Naive thymus-derived CD4-positive, alpha-beta T cell (primary cell): Measurements from ENCODE around the gene UFC1. TPM values are rescaled to one million over a fixed set of nuclear protein-coding genes. Genes with fewer than 3 reads are reported as not detected.

Source experiments
- ATAC-seq: fragments of 150-1000 bp; cut with Tn5 transposase; 2 replicates; pipeline ENCODE4 v1.10.0; 2021; ENCODE audit warnings: mild to moderate bottlenecking, moderate library complexity
- CTCF ChIA-PET: fragments of 350-600 bp; sonication (Branson Sonifier 250); formaldehyde crosslinking; loops from one replicate; lab custom pipeline; 2021; ENCODE audit warnings: antibody characterized with exemption; lab: Charles Lee
- POLR2A ChIA-PET: fragments of 350-600 bp; sonication (Branson Sonifier 250); formaldehyde crosslinking; loops from one replicate; lab custom pipeline; 2021; ENCODE audit warnings: antibody characterized with exemption, inconsistent platforms; lab: Charles Lee
- DNase-seq, 9 donors: peaks; one replicate each; pipeline versions ENCODE4 v3.0.0 to v3.0.0-alpha.2; 2020 to 2022; ENCODE audit warnings: mixed read lengths in 1 of 9
- H3K27ac ChIP-seq: one replicate; pipeline ENCODE4 v1.7.0; 2013; ENCODE audit warnings: mild to moderate bottlenecking, low read depth, low read length, moderate library complexity
- H3K27me3 ChIP-seq, 2 donors: one replicate each; pipeline ENCODE4 v1.7.0; 2013; ENCODE audit warnings: low read length in 2 of 2, mild to moderate bottlenecking in 2 of 2, moderate library complexity in 2 of 2; ENCODE audit not compliant: control insufficient read depth in 2 of 2, insufficient read depth in 2 of 2
- H3K36me3 ChIP-seq, 3 experiments: 1 replicate in 2 of 3; 2 replicates in 1 of 3; pipeline ENCODE4 v1.7.0; 2013; ENCODE audit warnings: low read length in 3 of 3, mild to moderate bottlenecking in 3 of 3, moderate library complexity in 1 of 3; ENCODE audit not compliant: insufficient read depth in 3 of 3, control insufficient read depth in 2 of 3
- H3K4me1 ChIP-seq, 2 donors: one replicate each; pipeline ENCODE4 v1.7.0; 2013; ENCODE audit warnings: low read length in 2 of 2, mild to moderate bottlenecking in 2 of 2, moderate library complexity in 1 of 2; ENCODE audit not compliant: control insufficient read depth in 2 of 2, insufficient read depth in 2 of 2
- H3K4me3 ChIP-seq: 2 replicates; pipeline ENCODE4 v1.7.0; 2013; ENCODE audit warnings: mild to moderate bottlenecking, low read length
- H3K9me3 ChIP-seq, 3 experiments: 1 replicate in 2 of 3; 2 replicates in 1 of 3; pipeline ENCODE4 v1.7.0; 2013; ENCODE audit warnings: low read length in 3 of 3; ENCODE audit not compliant: control insufficient read depth in 2 of 3
- H3K27ac Mint-ChIP-seq, 9 donors: one replicate each; pipeline ENCODE4 v1.8.0; 2020 to 2022; ENCODE audit warnings: mixed read lengths in 9 of 9, mild to moderate bottlenecking in 8 of 9, moderate library complexity in 5 of 9, inconsistent platforms in 2 of 9
- H3K27me3 Mint-ChIP-seq, 5 donors: one replicate each; pipeline ENCODE4 v1.8.0; 2021 to 2022; ENCODE audit warnings: mixed read lengths in 5 of 5, mild to moderate bottlenecking in 1 of 5
- H3K36me3 Mint-ChIP-seq, 5 donors: one replicate each; pipeline ENCODE4 v1.8.0; 2020 to 2022; ENCODE audit warnings: mixed read lengths in 5 of 5, mild to moderate bottlenecking in 3 of 5, inconsistent platforms in 1 of 5
- H3K4me1 Mint-ChIP-seq, 7 donors: one replicate each; pipeline ENCODE4 v1.8.0; 2020 to 2022; ENCODE audit warnings: mixed read lengths in 7 of 7, mild to moderate bottlenecking in 3 of 7, inconsistent platforms in 1 of 7
- H3K4me3 Mint-ChIP-seq, 10 donors: one replicate each; pipeline ENCODE4 v1.8.0; 2020 to 2022; ENCODE audit warnings: mild to moderate bottlenecking in 10 of 10, mixed read lengths in 10 of 10, moderate library complexity in 6 of 10, inconsistent platforms in 2 of 10
- H3K9me3 Mint-ChIP-seq, 11 donors: one replicate each; pipeline ENCODE4 v1.8.0; 2020 to 2022; ENCODE audit warnings: mixed read lengths in 11 of 11, mild to moderate bottlenecking in 4 of 11, inconsistent platforms in 1 of 11, moderate library complexity in 1 of 11
- intact Hi-C, 2 donors: fragments of 100-400 bp; cut with micrococcal nuclease; formaldehyde crosslinking; loops; one replicate each; pipeline ENCODE4 v1.15.1; 2023
- polyA plus RNA-seq, 2 donors: library from polyadenylated mRNA; unstranded; fragments of 300-500 nt; fragmentation: Illumina TruSeq; gene quantifications; one replicate each; pipeline ENCODE4 v1.2.3, GENCODE V29; 2021
- total RNA-seq, 6 experiments: library from RNA in 5 of 6; stranded (reverse) in 5 of 6; gene quantifications; 1 replicate in 5 of 6; 2 replicates in 1 of 6; pipeline ENCODE4 v1.2.3 and lab custom pipeline; 2021 to 2026

The UFC1 gene
- total and polyA plus RNA-seq, 7 experiments from 2014 or later, result 83.7 to 132 (median 106) TPM

- no peaks in the 10 kb centered on the region for H3K27me3 Mint-ChIP-seq
- intact Hi-C loops, result no loop called here
- Histone ChIP-seq H3K9me3 (no peaks in the 10 kb centered on the region), H3K36me3 (peaks cover 0 to 72% (median 31%) of the 10 kb centered on the region in 3 experiments), H3K4me1 (peaks cover 16 to 17% of the 10 kb centered on the region in 2 donors), H3K27ac (no peak overlapping the region), H3K27me3 (no peaks in the 10 kb centered on the region), H3K4me3 (no peak overlapping the region)
- peaks cover 36 to 70% (median 56%) of the 10 kb centered on the region in 7 donors for H3K4me1 Mint-ChIP-seq
- CTCF ChIA-PET, result interaction anchor here (0.6 to 1.3 kb wide), 2 partner anchors 54 to 110 kb away, joined by 3 read pairs; no protein-coding TSS in a partner anchor
- H3K4me3 Mint-ChIP-seq, result peak overlapping the region in 3 of 10 donors; percentile 7 to 53 (median 48)
- no peak for DNase-seq
- H3K27ac Mint-ChIP-seq, result peak overlapping the region in 5 of 9 donors; percentile 26 to 72 (median 62)
- POLR2A ChIA-PET, result interaction anchor here (0.7 to 1.4 kb wide), 4 partner anchors 11 to 209 kb away, joined by 3 to 5 read pairs (median 4); partner anchors contain the start of gene UFC1
- H3K36me3 Mint-ChIP-seq, result peaks cover 13 to 44% (median 20%) of the 10 kb centered on the region in 5 donors
- ATAC-seq, result no peak
- no peaks in the 10 kb centered on the region for H3K9me3 Mint-ChIP-seq
Observed at GRCh38 chr1:161172776-161173376, 19.1 kb downstream of the UFC1 start.

DNA sequence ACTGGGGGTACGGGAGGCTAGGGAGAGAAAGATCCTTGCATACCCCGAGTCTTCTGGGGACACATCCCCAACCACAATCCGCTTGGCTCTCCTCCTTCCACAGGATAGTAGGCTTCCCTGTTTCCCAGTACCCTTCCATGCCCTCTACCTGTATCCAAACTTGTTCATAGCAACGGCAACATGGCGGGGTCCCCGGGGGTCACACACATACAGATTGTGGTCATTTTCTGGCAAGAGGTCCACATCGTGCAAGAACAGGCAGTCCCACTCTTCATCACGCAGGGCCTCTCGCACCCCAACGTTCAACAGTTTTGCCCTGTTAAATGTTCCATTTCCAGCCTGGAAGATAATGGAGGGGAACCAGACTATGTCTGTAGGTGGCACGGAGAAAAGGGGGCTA lies 19.9 kb downstream of the UFC1 start:
- no peak overlapping the region for H3K27ac ChIP-seq
- Mint-ChIP-seq H3K27me3 (no peaks in the 10 kb centered on the region), H3K4me1 (peaks cover 36 to 70% (median 55%) of the 10 kb centered on the region in 7 donors), H3K36me3 (peaks cover 13 to 44% (median 20%) of the 10 kb centered on the region in 5 donors), H3K4me3 (peak overlapping the region in 2 of 10 donors; percentile 20 to 48), H3K27ac (peak overlapping the region in 1 of 9 donors; percentile 41), H3K9me3 (no peaks in the 10 kb centered on the region)
- peaks cover 19 to 21% of the 10 kb centered on the region in 2 donors for H3K4me1 ChIP-seq
- POLR2A ChIA-PET, result no interaction called here
- intact Hi-C loops, result no loop called here
- CTCF ChIA-PET, result no interaction called here
- peaks cover 0 to 72% (median 31%) of the 10 kb centered on the region in 3 experiments for H3K36me3 ChIP-seq
- no peaks in the 10 kb centered on the region for H3K27me3 ChIP-seq
- no peak for ATAC-seq
- no peaks in the 10 kb centered on the region for H3K9me3 ChIP-seq
- no peak for DNase-seq
- H3K4me3 ChIP-seq, result no peak overlapping the region

DNA sequence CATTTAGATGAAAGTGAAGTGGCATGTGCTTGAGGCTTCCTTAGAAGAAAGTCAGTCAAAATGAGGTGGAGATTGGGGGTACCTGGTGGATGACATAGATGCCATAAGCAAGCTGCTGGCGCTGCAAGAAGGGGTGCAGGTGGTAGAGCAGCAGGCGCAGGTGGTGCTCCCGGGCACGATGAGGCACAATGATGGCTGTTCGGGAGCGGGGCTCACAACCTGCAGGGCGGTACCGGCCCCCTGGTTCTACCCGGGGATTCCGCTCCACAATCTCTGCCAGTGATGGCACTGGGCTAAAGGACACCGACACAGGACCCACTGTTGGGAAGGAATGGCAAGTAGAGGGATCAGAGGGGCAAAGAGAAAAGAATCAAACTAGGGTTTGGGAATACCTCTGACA lies 21.1 kb downstream of the UFC1 start:
- intact Hi-C loops, result no loop called here
- Histone ChIP-seq H3K4me3 (no peak overlapping the region), H3K4me1 (peaks cover 19 to 21% of the 10 kb centered on the region in 2 donors), H3K9me3 (no peaks in the 10 kb centered on the region), H3K27me3 (no peaks in the 10 kb centered on the region), H3K36me3 (peaks cover 0 to 61% (median 23%) of the 10 kb centered on the region in 3 experiments), H3K27ac (no peak overlapping the region)
- Mint-ChIP-seq H3K36me3 (peaks cover 13 to 44% (median 20%) of the 10 kb centered on the region in 5 donors), H3K27ac (peak overlapping the region in 7 of 9 donors; percentile 7 to 98 (median 95)), H3K27me3 (no peaks in the 10 kb centered on the region), H3K9me3 (no peaks in the 10 kb centered on the region), H3K4me1 (peaks cover 37 to 69% (median 54%) of the 10 kb centered on the region in 7 donors), H3K4me3 (peak overlapping the region; percentile 18 to 100 (median 96))
- POLR2A ChIA-PET, result interaction anchor here (0.5 to 3.7 kb wide), 5 partner anchors 8 to 117 kb away, joined by 3 to 49 read pairs (median 28); partner anchors contain the start of genes NDUFS2, PPOX and UFC1
- ATAC-seq (no peak), DNase-seq (no peak)
- CTCF ChIA-PET, result interaction anchor here (2.9 to 3.4 kb wide), 2 partner anchors 9 to 17 kb away, joined by 14 to 28 read pairs; partner anchors contain the start of gene PPOX

GRCh38 chr1:161175771-161176453 lies 22.1 kb downstream of the UFC1 start:
- POLR2A ChIA-PET, result interaction anchor here (0.6 to 3.7 kb wide), 12 partner anchors 9 to 589 kb away, joined by 3 to 49 read pairs (median 7); partner anchors contain the start of genes DEDD, NDUFS2, PPOX and TOMM40L
- Mint-ChIP-seq H3K27me3 (no peaks in the 10 kb centered on the region), H3K9me3 (no peaks in the 10 kb centered on the region), H3K4me3 (peak overlapping the region; percentile 94 to 100 (median 98)), H3K36me3 (peaks cover 12 to 40% (median 20%) of the 10 kb centered on the region in 5 donors), H3K27ac (peak overlapping the region; percentile 94 to 100 (median 97)), H3K4me1 (peaks cover 45 to 78% (median 64%) of the 10 kb centered on the region in 7 donors)
- Histone ChIP-seq H3K4me1 (peaks cover 23 to 27% of the 10 kb centered on the region in 2 donors), H3K27ac (peak overlapping the region; percentile 93), H3K36me3 (peaks cover 0 to 54% (median 20%) of the 10 kb centered on the region in 3 experiments), H3K9me3 (no peaks in the 10 kb centered on the region), H3K27me3 (no peaks in the 10 kb centered on the region), H3K4me3 (peak overlapping the region; percentile 93)
- intact Hi-C loops, result loop anchor here in 1 of 2 donors (2.0 kb wide), 2 partner anchors 17 kb away; partner anchors contain the start of gene USP21
- ATAC-seq (no peak), DNase-seq (no peak)
- CTCF ChIA-PET, result interaction anchor here (0.6 to 3.4 kb wide), 7 partner anchors 10 to 213 kb away, joined by 3 to 28 read pairs (median 3); partner anchors contain the start of genes PPOX and TOMM40L

GRCh38 chr1:161176468-161177111 lies 22.8 kb downstream of the UFC1 start:
- Histone ChIP-seq H3K4me1 (peaks cover 29 to 32% of the 10 kb centered on the region in 2 donors), H3K9me3 (no peaks in the 10 kb centered on the region), H3K36me3 (peaks cover 0 to 47% (median 13%) of the 10 kb centered on the region in 3 experiments), H3K27me3 (no peaks in the 10 kb centered on the region), H3K27ac (peak overlapping the region; percentile 93), H3K4me3 (peak overlapping the region; percentile 93)
- peaks cover 9 to 34% (median 20%) of the 10 kb centered on the region in 5 donors for H3K36me3 Mint-ChIP-seq
- POLR2A ChIA-PET, result interaction anchor here (0.6 to 3.7 kb wide), 19 partner anchors 9 to 590 kb away, joined by 3 to 49 read pairs (median 4); partner anchors contain the start of genes DEDD, NDUFS2, PPOX and TOMM40L
- no peaks in the 10 kb centered on the region for H3K27me3 Mint-ChIP-seq
- CTCF ChIA-PET, result interaction anchor here (0.6 to 3.4 kb wide), 7 partner anchors 9 to 205 kb away, joined by 3 to 28 read pairs (median 3); partner anchors contain the start of genes PPOX and TOMM40L
- intact Hi-C loops, result loop anchor here (1.0 to 2.0 kb wide), 7 partner anchors 9 to 49 kb away; partner anchors contain the start of genes PPOX (in 2 of the 2), NDUFS2 (in 1 of the 2), UFC1 (in 1 of the 2) and USP21 (in 1 of the 2)
- DNase-seq, result no peak
- no peaks in the 10 kb centered on the region for H3K9me3 Mint-ChIP-seq
- peaks cover 48 to 83% (median 68%) of the 10 kb centered on the region in 7 donors for H3K4me1 Mint-ChIP-seq
- H3K4me3 Mint-ChIP-seq, result peak overlapping the region; percentile 94 to 100 (median 98)
- H3K27ac Mint-ChIP-seq, result peak overlapping the region; percentile 94 to 100 (median 97)
- ATAC-seq, result no peak
